ENCODE measurements around the gene DTNA. TPM values are rescaled to one million over a fixed set of nuclear protein-coding genes. Genes with fewer than 3 reads are reported as not detected.

DTNA gene
- polyA plus RNA-seq, 1 donor (not counting 4 experiments of a cell fraction or from before 2014, with no cell fraction given), result 0.81 TPM

GRCh38 chr18:34884436-34884835 is 174.3 kb downstream of the DTNA start:
- H3K4me2 ChIP-seq (ENCODE audit: control insufficient read depth, extremely low read depth, insufficient read depth, low read depth, low read length), result no peak overlapping the region
- H3K4me1 ChIP-seq (ENCODE audit: control insufficient read depth, extremely low read depth, insufficient read depth, low read length), result no peaks in the 10 kb centered on the region
- H4K20me1 ChIP-seq (ENCODE audit: control insufficient read depth, extremely low read depth, insufficient read depth, low read length), result no peaks in the 10 kb centered on the region
- dilution Hi-C loops (cut with MboI; ENCODE audit: extremely low pct_ligation_motif_present, low sequenced_read_pairs), result no loop called here
- H3K79me2 ChIP-seq (ENCODE audit: control insufficient read depth, insufficient read depth, low read length), result no peaks in the 10 kb centered on the region
- H3K9me1 ChIP-seq (ENCODE audit: control insufficient read depth, extremely low read depth, insufficient read depth, low read length), result no peaks in the 10 kb centered on the region
- TF ChIP-seq, protein P1, sequence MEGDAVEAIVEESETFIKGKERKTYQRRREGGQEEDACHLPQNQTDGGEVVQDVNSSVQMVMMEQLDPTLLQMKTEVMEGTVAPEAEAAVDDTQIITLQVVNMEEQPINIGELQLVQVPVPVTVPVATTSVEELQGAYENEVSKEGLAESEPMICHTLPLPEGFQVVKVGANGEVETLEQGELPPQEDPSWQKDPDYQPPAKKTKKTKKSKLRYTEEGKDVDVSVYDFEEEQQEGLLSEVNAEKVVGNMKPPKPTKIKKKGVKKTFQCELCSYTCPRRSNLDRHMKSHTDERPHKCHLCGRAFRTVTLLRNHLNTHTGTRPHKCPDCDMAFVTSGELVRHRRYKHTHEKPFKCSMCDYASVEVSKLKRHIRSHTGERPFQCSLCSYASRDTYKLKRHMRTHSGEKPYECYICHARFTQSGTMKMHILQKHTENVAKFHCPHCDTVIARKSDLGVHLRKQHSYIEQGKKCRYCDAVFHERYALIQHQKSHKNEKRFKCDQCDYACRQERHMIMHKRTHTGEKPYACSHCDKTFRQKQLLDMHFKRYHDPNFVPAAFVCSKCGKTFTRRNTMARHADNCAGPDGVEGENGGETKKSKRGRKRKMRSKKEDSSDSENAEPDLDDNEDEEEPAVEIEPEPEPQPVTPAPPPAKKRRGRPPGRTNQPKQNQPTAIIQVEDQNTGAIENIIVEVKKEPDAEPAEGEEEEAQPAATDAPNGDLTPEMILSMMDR (optimal IDR thresholded peaks at IDR 0.05 in 1 of 3, IDR thresholded peaks at IDR 0.05 in 1 of 3, conservative IDR thresholded peaks at IDR 0.05 in 1 of 3; ENCODE audit: extremely low read depth in 1 of 3, insufficient read depth in 2 of 3, low read length in 3 of 3), result no peak
- TF ChIP-seq EZH2 (IDR thresholded peaks at IDR 0.05; ENCODE audit: low read length), result no peak
- no peak for DNase-seq (ENCODE audit: low read depth, low spot score)
- H3K9ac ChIP-seq (ENCODE audit: control insufficient read depth, extremely low read depth, insufficient read depth, low read length), result no peak overlapping the region
- H3K9me3 ChIP-seq (ENCODE audit: control insufficient read depth, low read depth, low read length), result no peaks in the 10 kb centered on the region
- no peaks in the 10 kb centered on the region for H3K27me3 ChIP-seq (ENCODE audit: control insufficient read depth, extremely low read depth, insufficient read depth, low read length)
- H3K4me3 ChIP-seq (ENCODE audit: control insufficient read depth in 2 of 3, extremely low read depth in 1 of 3, insufficient read depth in 2 of 3, low read depth in 1 of 3, low read length in 3 of 3), result no peak overlapping the region
- no peak overlapping the region for H3K27ac ChIP-seq (ENCODE audit: control insufficient read depth, insufficient read depth, low read length)
- no peak for FAIRE-seq
- H3K36me3 ChIP-seq (ENCODE audit: control insufficient read depth in 2 of 2, extremely low read depth in 1 of 2, insufficient read depth in 2 of 2, low read length in 2 of 2), result no peaks in the 10 kb centered on the region
- no peak overlapping the region for H2AFZ ChIP-seq (ENCODE audit: control insufficient read depth, low read length)

DNA sequence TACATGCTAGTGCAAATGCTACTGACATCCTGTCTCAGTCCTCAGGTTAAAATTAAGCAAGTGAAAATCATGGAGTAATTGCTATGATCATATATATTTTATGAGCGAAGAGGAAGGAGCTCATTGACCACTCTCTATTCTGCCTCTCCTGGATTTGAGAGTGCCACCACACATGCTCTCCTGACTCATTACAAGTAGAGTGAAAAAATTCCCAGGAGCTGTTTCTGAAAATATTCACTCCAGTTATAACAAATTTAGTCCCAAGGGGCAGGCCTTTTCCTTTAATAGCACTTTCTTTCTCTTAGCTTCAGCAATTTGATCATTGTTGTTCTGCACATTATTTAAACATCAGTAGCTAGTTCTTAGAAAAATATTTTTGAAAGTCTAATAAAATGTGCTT is 176.1 kb downstream of the DTNA start:
- FAIRE-seq, result no peak
- dilution Hi-C loops (cut with MboI; ENCODE audit: extremely low pct_ligation_motif_present, low sequenced_read_pairs), result no loop called here

More for the DNA sequence above, 176.1 kb downstream of the DTNA start:
- no peak for TF ChIP-seq EZH2 (IDR thresholded peaks at IDR 0.05; ENCODE audit: low read length)
- TF ChIP-seq, protein P1 (optimal IDR thresholded peaks at IDR 0.05 in 1 of 3, IDR thresholded peaks at IDR 0.05 in 1 of 3, conservative IDR thresholded peaks at IDR 0.05 in 1 of 3; ENCODE audit: extremely low read depth in 1 of 3, insufficient read depth in 2 of 3, low read length in 3 of 3), result no peak
- Histone ChIP-seq H3K27ac (ENCODE audit: control insufficient read depth, insufficient read depth, low read length) (no peak overlapping the region), H3K4me2 (ENCODE audit: control insufficient read depth, extremely low read depth, insufficient read depth, low read depth, low read length) (no peak overlapping the region), H3K9me3 (ENCODE audit: control insufficient read depth, low read depth, low read length) (no peaks in the 10 kb centered on the region), H3K4me1 (ENCODE audit: control insufficient read depth, extremely low read depth, insufficient read depth, low read length) (no peaks in the 10 kb centered on the region), H3K36me3 (ENCODE audit: control insufficient read depth in 2 of 2, extremely low read depth in 1 of 2, insufficient read depth in 2 of 2, low read length in 2 of 2) (no peaks in the 10 kb centered on the region), H3K27me3 (ENCODE audit: control insufficient read depth, extremely low read depth, insufficient read depth, low read length) (no peaks in the 10 kb centered on the region), H2AFZ (ENCODE audit: control insufficient read depth, low read length) (no peak overlapping the region), H3K4me3 (ENCODE audit: control insufficient read depth in 2 of 3, extremely low read depth in 1 of 3, insufficient read depth in 2 of 3, low read depth in 1 of 3, low read length in 3 of 3) (no peak overlapping the region), H3K9me1 (ENCODE audit: control insufficient read depth, extremely low read depth, insufficient read depth, low read length) (no peaks in the 10 kb centered on the region), H4K20me1 (ENCODE audit: control insufficient read depth, extremely low read depth, insufficient read depth, low read length) (no peaks in the 10 kb centered on the region), H3K9ac (ENCODE audit: control insufficient read depth, extremely low read depth, insufficient read depth, low read length) (no peak overlapping the region), H3K79me2 (ENCODE audit: control insufficient read depth, insufficient read depth, low read length) (no peaks in the 10 kb centered on the region)
- DNase-seq (ENCODE audit: low read depth, low spot score), result no peak
